NCI-H2227 (cell line): Measurements from ENCODE around the gene LPA.
"Not testable (repeated sequence)": the region's sequence is repeated elsewhere in the genome, so short reads cannot be mapped to it uniquely, and the experiment has no call there.

ENCODE experiments used
- DNase-seq: peaks from one replicate; lab custom pipeline; 2025; ENCODE audit not compliant: unreplicated experiment; lab: John Stamatoyannopoulos, UW

LPA gene, protein sequence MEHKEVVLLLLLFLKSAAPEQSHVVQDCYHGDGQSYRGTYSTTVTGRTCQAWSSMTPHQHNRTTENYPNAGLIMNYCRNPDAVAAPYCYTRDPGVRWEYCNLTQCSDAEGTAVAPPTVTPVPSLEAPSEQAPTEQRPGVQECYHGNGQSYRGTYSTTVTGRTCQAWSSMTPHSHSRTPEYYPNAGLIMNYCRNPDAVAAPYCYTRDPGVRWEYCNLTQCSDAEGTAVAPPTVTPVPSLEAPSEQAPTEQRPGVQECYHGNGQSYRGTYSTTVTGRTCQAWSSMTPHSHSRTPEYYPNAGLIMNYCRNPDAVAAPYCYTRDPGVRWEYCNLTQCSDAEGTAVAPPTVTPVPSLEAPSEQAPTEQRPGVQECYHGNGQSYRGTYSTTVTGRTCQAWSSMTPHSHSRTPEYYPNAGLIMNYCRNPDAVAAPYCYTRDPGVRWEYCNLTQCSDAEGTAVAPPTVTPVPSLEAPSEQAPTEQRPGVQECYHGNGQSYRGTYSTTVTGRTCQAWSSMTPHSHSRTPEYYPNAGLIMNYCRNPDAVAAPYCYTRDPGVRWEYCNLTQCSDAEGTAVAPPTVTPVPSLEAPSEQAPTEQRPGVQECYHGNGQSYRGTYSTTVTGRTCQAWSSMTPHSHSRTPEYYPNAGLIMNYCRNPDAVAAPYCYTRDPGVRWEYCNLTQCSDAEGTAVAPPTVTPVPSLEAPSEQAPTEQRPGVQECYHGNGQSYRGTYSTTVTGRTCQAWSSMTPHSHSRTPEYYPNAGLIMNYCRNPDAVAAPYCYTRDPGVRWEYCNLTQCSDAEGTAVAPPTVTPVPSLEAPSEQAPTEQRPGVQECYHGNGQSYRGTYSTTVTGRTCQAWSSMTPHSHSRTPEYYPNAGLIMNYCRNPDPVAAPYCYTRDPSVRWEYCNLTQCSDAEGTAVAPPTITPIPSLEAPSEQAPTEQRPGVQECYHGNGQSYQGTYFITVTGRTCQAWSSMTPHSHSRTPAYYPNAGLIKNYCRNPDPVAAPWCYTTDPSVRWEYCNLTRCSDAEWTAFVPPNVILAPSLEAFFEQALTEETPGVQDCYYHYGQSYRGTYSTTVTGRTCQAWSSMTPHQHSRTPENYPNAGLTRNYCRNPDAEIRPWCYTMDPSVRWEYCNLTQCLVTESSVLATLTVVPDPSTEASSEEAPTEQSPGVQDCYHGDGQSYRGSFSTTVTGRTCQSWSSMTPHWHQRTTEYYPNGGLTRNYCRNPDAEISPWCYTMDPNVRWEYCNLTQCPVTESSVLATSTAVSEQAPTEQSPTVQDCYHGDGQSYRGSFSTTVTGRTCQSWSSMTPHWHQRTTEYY (N-terminal part only)

DNA sequence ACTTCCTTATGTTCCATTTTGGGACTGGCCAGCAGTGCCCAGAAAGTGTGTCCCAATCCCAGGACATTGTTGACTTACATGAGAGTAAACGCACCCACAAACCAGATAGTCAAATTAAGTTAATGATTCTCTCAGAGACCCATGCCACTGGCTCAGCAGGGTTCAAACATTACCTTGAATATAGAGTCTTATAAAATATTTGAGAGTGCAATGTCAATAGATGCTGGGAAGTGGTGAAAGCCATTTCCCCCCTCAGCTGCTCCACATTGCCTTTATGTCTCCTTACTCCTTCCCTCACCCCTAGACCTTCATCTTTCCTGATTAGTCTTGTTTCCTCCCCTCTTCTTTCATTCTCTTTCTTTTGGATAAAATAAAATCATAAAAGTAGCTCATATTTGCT lies at the start of gene LPA:
Gene LPA, minus strand, starts transcription at position 78 of the 400 bp plus-strand sequence. Its CDS starts 61 bp downstream, at position 17.
- DNase-seq = not testable (repeated sequence)

DNA sequence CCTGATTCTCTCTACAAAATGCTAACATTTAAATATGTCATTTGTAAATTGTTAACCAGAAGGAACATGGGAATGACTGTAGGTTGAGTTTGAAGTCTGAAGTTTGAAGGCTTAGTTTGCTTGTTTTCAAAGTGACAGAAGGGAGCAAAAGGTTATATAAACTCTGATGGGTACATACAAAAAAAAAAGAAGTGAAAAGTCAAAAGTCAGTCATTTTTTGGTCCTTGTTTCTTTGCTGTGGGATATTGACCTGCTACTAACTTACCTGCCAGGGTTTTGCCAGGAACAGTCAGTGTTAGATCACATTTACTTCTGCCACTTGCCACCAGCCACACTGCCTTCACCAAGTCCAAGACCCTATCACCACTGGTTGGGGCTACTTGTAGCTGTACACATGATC lies 44.9 kb upstream of the LPA start:
- not testable (repeated sequence) for DNase-seq

DNA sequence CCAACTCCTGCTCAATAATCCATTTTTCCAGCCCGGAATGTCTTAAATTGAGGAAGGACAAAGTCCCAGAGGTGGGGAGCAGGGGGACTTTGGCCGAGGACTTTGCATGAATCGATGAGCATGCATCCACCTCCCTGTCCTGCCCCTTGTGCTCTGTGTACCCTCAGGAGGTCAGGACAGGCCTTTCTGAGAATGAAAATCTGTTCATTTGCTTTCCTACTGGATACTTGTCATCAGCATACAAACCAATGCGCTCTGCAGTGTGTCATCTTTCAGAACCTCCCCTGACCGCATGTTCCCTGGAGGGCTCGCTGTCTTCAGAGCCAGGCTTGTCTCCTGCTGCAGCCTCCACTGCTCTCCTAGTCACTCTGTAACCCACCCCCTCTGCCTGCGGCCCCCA lies 40.6 kb upstream of the LPA start:
- not testable (repeated sequence) for DNase-seq

DNA sequence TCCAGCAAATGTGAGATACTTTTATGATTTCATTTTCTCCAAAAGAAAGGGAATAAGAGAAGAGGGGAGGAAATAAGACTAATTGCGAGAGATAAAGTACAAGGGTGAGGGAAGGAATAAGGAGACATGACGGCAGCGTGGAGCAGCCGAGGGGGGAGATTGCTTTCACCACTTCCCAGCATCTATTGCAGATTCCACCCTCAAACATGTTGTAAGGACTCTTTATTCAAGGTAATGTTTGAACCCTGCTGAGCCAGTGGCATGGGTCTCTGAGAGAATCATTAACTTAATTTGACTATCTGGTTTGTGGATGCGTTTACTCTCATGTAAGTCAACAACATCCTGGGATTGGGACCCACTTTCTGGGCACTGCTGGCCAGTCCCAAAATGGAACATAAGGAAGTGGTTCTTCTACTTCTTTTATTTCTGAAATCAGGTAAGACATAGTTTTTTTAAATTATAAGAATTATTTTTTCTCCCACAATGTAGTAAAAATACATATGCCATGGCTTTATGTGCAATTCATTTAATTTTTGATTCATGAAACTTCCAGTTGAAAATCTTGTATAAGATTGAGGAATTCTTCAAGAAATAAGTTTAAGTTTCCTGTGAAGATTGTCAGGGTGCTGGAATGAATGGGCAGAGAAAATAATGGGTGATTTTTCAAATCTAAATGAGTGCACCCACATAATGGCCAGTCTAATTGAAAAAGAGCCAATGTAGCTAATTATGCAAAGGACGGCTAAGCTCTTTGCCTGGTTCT lies 38.0 kb upstream of the LPA start, which contains the start of gene PLG:
Gene PLG, plus strand, starts transcription at position 327 of the 763 bp plus-strand sequence. Its CDS starts 61 bp downstream, at position 388.
- DNase-seq = not testable (repeated sequence)

DNA sequence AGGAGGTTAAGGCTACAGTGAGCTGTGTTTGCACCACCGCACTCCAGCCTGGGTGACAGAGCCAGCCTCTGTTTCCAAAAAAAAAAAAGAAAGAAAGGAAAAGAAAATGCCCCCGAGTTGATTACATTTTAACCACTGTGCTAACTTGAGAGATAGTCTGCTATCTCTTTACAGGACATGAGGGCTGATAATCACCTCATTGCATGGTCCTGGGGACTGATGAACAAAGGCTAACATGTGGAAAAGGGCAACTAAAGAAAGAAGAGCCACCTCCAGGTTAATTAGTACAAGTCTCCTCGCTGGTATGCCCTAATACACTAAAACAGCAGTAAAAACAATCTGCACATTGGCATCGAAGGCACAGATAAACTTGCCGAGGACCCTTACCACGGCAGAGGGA lies 33.8 kb upstream of the LPA start:
- DNase-seq = no peak

DNA sequence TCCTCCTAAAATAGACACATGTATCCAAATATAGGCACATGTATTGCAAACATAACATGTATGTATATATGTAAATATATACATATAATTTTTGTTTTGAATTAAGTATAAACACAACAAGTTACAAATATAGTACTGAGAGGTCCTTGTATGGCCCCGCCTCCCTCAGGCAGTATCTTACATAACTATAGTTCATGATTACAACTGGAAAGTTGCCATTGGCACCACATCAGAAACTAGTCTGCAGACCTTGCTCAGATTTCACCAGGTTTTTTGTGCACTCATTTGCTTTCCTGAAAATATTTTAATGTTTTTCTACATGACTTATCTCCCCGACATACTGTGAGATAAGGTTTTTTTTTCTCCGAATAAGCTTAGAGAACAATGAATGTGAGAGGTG lies 32.8 kb upstream of the LPA start:
- not testable (repeated sequence) for DNase-seq

DNA sequence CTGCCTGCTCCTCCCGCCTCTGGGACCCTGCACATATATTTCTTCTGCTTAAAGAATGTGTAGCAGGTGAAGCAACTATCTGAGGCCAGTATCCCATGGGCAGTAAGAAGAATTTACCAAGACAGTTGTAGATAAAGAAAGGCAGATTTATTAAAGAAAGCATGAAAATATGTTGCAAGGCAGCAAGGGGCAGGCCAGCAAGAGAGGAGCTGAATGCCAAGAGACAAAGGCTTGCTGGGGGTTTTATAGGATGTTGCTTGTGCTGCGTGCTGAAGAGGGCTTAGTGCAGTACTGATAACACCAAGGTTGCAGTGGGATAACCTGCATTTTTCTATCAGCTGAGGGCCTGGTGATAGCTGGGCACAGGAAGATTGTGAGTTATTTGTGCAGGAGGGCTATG lies 31.5 kb upstream of the LPA start:
- DNase-seq = not testable (repeated sequence)

DNA sequence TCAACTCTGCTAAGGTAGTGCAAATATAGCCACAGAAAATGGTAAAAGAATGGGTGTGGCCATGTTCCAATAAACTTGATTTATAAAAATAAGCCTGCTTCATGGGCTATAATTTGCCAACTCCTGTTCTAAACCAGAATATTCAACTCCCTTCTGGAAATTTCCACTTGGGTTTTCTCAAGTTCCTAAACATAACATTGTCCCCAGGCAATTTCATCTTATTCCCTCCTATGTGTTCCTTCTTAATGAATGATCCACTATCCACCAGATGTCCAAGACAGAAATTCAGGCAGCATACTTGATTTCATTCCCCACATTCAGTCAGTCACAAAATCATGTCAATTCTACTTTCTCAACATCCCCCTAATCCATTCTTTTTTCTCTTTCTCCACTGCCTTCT lies 30.9 kb upstream of the LPA start:
- DNase-seq = not testable (repeated sequence)

DNA sequence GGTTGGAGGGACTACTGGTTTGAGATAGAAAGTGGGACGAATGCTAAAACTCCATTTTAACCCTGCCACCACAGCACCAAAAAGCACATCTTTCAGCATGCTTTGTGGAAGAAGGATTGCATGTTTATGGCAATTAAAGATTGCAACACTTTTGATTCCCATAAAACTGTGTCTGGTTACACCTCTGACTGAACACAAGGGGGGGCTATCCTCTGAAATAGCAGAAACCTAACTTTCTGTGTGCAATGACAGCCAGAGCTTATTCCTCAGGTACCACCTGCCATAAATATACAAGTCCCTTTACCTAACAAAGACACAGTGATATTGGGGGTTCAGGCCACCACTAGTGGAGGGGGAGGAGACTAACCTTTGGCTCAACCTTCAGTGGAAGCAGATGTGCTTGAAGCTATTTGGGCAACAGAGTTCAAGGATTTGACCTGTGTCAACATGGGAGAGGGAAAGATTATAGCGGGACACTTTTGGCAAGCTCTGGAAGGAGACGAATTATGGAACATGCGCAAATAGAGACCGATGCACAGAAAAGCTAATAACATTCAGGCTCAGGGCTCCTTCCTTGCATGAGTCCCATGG lies 28.4 kb upstream of the LPA start:
- DNase-seq = no peak

DNA sequence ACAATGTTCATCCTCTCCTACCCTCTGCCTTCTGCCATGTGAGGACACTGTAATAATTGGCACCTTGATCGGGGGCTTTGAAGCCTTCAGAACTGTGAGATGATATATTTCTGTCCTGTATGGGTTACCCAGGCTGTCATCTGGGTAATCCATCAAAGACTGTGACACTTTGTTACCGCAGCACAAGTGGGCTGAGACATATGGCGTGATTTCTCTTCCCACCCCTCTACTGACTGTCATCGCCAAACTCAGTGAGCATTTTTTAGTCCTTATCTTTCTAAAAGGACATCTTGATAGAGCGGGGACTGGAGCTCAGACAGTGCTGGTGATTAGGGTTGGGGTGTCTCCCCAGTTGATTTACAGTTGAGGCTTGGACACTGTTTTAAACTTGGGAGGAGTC lies 27.5 kb upstream of the LPA start:
- DNase-seq = no peak

DNA sequence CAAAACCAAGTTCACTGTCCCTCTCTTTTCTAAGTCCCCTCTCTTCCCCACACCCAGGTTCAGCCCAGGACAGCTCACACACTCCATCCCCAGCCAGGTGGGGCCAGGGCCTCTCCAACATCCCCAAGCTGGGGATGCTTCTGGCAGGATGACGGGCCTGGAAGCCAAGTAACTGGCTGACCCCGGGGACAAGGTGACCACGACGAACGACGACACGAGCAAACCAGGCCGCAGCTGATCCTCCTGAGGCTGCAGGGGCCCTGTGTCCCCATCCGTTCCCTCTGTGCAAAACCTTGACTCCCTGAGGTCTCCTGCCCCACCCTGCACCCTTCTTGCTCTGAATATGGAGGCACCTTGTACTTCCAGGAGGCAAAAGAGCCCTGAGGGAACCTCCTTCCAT lies 26.4 kb upstream of the LPA start:
- no peak for DNase-seq

DNA sequence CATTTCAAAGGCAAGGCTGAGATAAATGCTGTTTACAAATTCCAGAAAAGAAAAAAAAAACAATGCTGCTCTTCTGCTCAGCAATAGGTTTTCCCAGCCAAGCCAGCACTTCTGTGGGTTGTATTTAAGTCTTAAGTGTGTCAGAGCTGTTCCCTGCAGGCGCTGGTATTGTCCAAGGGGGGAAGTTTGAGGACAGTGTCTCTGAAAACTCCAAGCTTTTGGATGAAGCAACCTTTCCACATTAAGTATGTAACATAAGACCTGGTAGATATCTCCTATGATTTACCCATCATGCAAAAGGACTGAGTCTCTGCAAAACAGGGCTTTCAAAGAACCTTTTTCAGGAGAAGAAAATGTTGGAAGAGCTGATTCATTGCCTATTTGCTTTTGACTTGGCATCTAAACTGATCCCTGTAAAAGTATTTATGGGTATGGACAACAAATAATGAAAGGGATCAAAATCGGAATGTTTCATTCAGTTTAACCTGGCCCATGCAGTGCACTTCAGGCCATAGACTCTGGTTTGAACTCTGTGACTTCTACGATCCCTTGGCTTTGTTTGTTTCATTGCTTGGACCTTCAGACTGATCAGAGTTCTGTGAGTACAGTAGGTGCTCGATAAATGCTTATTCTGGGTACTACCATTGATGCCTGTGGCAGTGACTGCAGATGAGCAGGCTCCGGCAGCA lies 21.8 kb upstream of the LPA start:
- DNase-seq = no peak

DNA sequence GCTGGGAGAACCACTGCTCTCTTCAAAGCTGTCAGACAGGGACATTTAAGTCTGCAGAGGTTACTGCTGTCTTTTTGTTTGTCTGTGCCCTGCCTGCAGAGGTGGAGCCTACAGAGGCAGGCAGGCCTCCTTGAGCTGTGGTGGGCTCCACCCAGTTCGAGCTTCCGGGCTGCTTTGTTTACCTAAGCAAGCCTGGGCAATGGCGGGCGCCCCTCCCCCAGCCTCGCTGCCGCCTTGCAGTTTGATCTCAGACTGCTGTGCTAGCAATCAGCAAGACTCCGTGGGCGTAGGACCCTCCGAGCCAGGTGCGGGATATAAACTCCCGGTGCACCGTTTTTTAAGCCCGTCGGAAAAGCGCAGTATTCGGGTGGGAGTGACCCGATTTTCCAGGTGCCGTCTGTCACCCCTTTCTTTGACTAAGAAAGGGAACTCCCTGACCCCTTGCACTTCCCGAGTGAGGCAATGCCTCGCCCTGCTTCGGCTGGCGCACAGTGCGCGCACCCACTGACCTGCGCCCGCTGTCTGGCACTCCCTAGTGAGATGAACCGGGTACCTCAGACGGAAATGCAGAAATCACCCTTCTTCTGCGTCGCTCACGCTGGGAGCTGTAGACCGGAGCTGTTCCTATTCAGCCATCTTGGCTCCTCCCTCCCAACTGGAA lies 21.2 kb upstream of the LPA start:
- DNase-seq = not testable (repeated sequence)

DNA sequence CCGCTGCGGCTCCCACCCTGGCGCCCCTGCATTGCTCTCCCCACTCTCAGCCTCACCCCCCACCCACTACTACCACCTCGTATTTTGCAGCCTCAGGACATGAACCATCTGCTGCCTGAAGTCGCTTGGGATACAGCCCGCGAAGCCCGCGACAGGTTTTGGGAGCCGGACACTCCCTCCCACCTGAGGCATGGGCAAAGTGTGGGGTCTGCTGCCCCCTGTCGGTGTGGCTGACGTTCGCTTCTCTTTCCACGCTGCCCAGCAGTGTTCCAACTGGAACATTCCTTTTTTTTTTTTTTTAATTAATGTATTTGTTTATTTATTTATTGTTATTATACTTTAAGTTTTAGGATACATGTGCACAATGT lies 15.3 kb upstream of the LPA start:
- no peak for DNase-seq

DNA sequence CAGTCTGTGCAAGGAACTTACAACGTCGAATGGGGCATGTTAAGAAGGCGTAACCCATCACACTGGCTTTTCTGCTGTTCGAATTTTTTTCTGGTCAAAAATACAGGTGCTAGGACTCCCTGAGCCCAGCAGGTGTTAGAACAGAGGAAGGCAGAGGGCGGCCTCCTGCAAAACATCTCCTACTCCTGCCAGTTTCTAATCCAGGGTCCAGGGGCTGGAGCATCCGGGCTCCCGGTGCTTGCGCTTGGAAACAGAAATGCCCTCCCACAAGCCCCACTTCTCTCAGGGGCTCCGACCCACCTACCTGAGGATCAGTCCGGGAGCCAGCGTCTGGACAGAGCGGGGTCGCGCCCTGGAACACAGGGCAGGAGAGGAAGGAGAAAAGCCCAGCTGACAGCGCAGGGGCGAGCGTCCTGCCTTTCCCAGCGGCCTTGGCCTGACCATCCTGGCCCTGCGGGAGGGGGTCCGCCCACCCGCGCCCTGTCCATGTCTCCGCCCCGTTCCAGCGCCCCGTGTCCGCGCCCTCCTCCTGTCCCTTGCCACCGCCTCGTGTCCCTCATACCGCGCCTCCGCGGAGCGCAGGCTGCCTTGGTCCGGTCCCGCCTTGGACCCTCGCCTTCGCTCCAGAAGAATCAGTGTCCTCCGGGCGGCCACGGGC lies 14.8 kb upstream of the LPA start:
- DNase-seq = no peak

DNA sequence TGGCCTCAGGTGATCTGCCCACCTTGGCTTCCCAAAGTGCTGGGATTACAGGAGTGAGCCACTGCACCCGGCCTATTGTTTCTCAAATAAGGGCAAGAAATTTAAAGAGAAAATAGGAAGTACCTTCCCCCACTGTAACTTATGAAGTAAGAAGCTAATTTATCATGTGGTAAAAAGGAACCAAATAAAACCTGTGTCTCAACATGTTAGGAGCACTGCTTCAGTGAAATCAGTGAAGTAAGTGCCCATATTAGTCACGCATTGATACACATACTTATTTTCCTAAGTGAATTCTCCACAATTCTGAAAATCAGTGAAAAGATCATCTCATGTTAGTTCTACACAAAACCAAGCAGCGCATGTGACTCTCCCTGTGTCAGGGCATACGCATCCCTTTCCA lies 14.2 kb upstream of the LPA start:
- no peak for DNase-seq

DNA sequence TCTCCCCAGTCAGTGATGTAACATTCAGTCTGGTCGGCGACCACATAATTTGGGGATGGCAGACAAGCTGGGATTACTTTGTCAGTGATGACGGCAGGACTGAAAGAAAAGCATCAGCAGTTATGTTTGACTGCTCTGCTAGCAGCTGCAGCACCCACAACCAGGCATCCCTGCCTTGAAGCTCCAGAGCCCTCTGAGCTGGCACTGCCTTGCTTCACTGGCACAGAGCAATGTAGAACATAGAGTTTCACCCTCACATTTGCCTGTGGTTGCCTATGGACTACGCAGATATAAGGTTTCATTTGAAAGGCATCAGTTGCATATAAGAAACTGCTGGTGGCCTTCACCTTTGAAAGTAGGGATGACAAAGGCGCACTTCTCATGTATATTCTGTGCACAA lies 12.3 kb upstream of the LPA start:
- not testable (repeated sequence) for DNase-seq

DNA sequence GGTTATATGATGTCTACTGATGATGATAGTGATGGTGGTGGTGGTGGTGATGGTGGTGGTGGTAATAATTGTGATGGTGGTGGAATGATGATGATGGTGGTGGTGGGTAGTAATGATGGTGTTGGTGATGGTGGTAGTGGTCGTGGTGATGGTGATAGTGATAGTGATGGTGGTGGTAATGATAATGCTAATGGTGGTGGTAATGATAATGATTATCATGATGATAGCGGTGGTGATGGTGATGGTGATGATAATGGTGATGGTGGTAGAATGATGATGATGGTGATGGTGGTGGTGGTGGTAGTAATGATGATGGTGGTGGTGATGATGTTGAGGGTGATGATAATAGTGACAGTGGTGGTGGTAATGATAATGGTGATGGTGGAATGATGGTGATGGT lies 4.5 kb upstream of the LPA start:
- no peak for DNase-seq
